ENCODE measurements around the gene ZDHHC17.

GRCh38 chr12:76878099-76878898, 114.4 kb downstream of the ZDHHC17 start:
- TF ChIP-seq EP300 (IDR thresholded peaks at IDR 0.05) (no peak), CTCF (IDR thresholded peaks at IDR 0.05) (no peak)

Data from sigmoid colon (tissue), 4 donors.